A549 (cell line): ENCODE data around the gene CNNM2.

Source experiments
- KDM1A ChIP-seq: fragments of 200-600 bp; sonication (generic); IDR thresholded peaks from 2 replicates; pipeline ENCODE4 v1.6.1; 2016; ENCODE audit warnings: low read depth, mild to moderate bottlenecking
- MAZ ChIP-seq: fragments of 150-350 bp; IDR thresholded peaks from 2 replicates; pipeline ENCODE4 v1.6.1; 2014; ENCODE audit warnings: antibody characterized with exemption, low read depth, low read length, borderline replicate concordance
- POLR2A ChIP-seq: IDR thresholded peaks from 2 replicates; pipeline ENCODE4 v1.6.1; 2012; ENCODE audit warnings: mild to moderate bottlenecking, low read length
- TF ChIP-seq, protein P1 (sequence below): fragments of >200 bp; sonication (Bioruptor Twin); formaldehyde crosslinking; IDR thresholded peaks from 3 replicates; pipeline ENCODE4 v1.5.1; 2016

DNA sequence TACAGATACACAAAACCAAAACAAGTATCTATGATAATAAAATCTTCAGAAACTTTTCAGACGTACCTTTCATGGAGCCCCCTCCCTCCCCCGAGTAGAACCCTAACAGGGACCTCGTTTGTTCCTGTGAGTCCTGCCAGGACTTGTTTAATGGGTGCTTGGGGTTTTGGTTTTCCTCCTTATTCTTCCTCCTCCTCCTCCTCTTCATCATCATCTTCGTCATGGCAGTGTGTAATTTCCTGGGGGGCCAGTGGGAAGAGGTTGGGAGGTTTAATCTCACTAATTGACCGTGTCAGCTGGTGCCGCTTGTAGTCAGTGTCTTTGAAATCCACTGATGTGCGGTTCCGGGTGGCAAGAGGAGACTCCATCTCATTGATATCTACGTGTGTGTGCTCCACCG, 171.4 kb downstream of the CNNM2 start:
- TF ChIP-seq, protein P1, sequence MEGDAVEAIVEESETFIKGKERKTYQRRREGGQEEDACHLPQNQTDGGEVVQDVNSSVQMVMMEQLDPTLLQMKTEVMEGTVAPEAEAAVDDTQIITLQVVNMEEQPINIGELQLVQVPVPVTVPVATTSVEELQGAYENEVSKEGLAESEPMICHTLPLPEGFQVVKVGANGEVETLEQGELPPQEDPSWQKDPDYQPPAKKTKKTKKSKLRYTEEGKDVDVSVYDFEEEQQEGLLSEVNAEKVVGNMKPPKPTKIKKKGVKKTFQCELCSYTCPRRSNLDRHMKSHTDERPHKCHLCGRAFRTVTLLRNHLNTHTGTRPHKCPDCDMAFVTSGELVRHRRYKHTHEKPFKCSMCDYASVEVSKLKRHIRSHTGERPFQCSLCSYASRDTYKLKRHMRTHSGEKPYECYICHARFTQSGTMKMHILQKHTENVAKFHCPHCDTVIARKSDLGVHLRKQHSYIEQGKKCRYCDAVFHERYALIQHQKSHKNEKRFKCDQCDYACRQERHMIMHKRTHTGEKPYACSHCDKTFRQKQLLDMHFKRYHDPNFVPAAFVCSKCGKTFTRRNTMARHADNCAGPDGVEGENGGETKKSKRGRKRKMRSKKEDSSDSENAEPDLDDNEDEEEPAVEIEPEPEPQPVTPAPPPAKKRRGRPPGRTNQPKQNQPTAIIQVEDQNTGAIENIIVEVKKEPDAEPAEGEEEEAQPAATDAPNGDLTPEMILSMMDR = no peak
- TF ChIP-seq KDM1A (no peak), MAZ (no peak), POLR2A (no peak)
